HEK293 (cell line): ENCODE data around the gene CTLA4.

Source experiments
- CTCF ChIA-PET: fragments of 350-600 bp; formaldehyde crosslinking; extraction: SDS; loops from one replicate; lab custom pipeline; 2021; ENCODE audit warnings: antibody characterized with exemption; lab: Yijun Ruan, JAX
- POLR2A ChIA-PET: fragments of 300-600 bp; formaldehyde crosslinking; extraction: SDS; loops from one replicate; lab custom pipeline; 2020; ENCODE audit warnings: antibody characterized with exemption, inconsistent platforms; lab: Yijun Ruan, JAX
- H3K27ac ChIP-seq: fragments of 200-500 bp; sonication (Bioruptor generic); 2 replicates; pipeline ENCODE4 v1.5.1; 2014; ENCODE audit warnings: low read depth, low read length, control low read depth, inconsistent platforms; ENCODE audit errors: extremely low read depth
- H3K36me3 ChIP-seq, 2 experiments: fragments of 200-500 bp in 1 of 2; sonication (Bioruptor generic) in 1 of 2; 1 replicate in 1 of 2; 2 replicates in 1 of 2; pipeline ENCODE4 v1.5.1; 2014 to 2017; ENCODE audit warnings: inconsistent platforms in 2 of 2, low read length in 2 of 2; ENCODE audit not compliant: control insufficient read depth in 2 of 2, insufficient read depth in 1 of 2
- H3K4me1 ChIP-seq: fragments of 200-500 bp; sonication (Bioruptor generic); 2 replicates; pipeline ENCODE4 v1.5.1; 2014; ENCODE audit warnings: mild to moderate bottlenecking, low read length, inconsistent platforms; ENCODE audit not compliant: control insufficient read depth, insufficient read depth
- H3K4me3 ChIP-seq: 2 replicates; pipeline ENCODE4 v1.5.1; 2011; ENCODE audit warnings: low read depth, mild to moderate bottlenecking, control low read depth, low read length, moderate library complexity
- H3K9me3 ChIP-seq: fragments of 200-500 bp; sonication (Bioruptor generic); 2 replicates; pipeline ENCODE4 v1.5.1; 2014; ENCODE audit warnings: low read depth, low read length, inconsistent platforms; ENCODE audit not compliant: control insufficient read depth, insufficient read depth
- GLIS1 ChIP-seq: fragments of 450-650 bp; formaldehyde crosslinking; IDR thresholded peaks from 2 replicates; pipeline ENCODE4 v1.5.1; 2016; ENCODE audit warnings: missing biosample characterization, missing genetic modification characterization
- HIC1 ChIP-seq: fragments of 450-650 bp; formaldehyde crosslinking; IDR thresholded peaks from 2 replicates; pipeline ENCODE4 v1.5.1; 2016; ENCODE audit warnings: missing biosample characterization, missing genetic modification characterization
- PRDM1 ChIP-seq: fragments of 450-650 bp; formaldehyde crosslinking; IDR thresholded peaks from 2 replicates; pipeline ENCODE4; 2016; ENCODE audit warnings: missing biosample characterization, missing genetic modification characterization
- SP2 ChIP-seq: fragments of 450-650 bp; formaldehyde crosslinking; IDR thresholded peaks from 2 replicates; pipeline ENCODE4 v1.5.1; 2016; ENCODE audit warnings: missing biosample characterization, missing genetic modification characterization
- WT1 ChIP-seq: fragments of 450-650 bp; formaldehyde crosslinking; IDR thresholded peaks from 2 replicates; pipeline ENCODE4 v1.5.1; 2016; ENCODE audit warnings: missing biosample characterization, missing genetic modification characterization
- ZNF10 ChIP-seq: fragments of 450-650 bp; formaldehyde crosslinking; IDR thresholded peaks from 2 replicates; pipeline ENCODE4 v1.5.1; 2017; ENCODE audit warnings: missing biosample characterization, missing genetic modification characterization
- ZNF132 ChIP-seq: fragments of 450-650 bp; formaldehyde crosslinking; IDR thresholded peaks from 2 replicates; pipeline ENCODE4 v1.5.1; 2017; ENCODE audit warnings: missing biosample characterization, missing genetic modification characterization, borderline replicate concordance
- ZNF138 ChIP-seq: fragments of 450-650 bp; formaldehyde crosslinking; IDR thresholded peaks from 2 replicates; pipeline ENCODE4 v1.5.1; 2016; ENCODE audit warnings: missing biosample characterization, missing genetic modification characterization, borderline replicate concordance
- ZNF140 ChIP-seq: fragments of 450-650 bp; formaldehyde crosslinking; IDR thresholded peaks from 2 replicates; pipeline ENCODE4 v1.5.1; 2016; ENCODE audit warnings: missing biosample characterization, missing genetic modification characterization
- ZNF174 ChIP-seq: fragments of 450-650 bp; formaldehyde crosslinking; IDR thresholded peaks from 2 replicates; pipeline ENCODE4 v1.5.0; 2017; ENCODE audit warnings: missing biosample characterization, mild to moderate bottlenecking, missing genetic modification characterization
- ZNF18 ChIP-seq: fragments of 450-650 bp; formaldehyde crosslinking; IDR thresholded peaks from 2 replicates; pipeline ENCODE4 v1.5.1; 2016; ENCODE audit warnings: missing biosample characterization, missing genetic modification characterization
- ZNF223 ChIP-seq: fragments of 450-650 bp; formaldehyde crosslinking; IDR thresholded peaks from 2 replicates; pipeline ENCODE4 v1.5.1; 2016; ENCODE audit warnings: missing biosample characterization, missing genetic modification characterization
- ZNF335 ChIP-seq: fragments of 450-650 bp; formaldehyde crosslinking; conservative IDR thresholded peaks from 2 replicates; pipeline ENCODE4 v1.5.1; 2016; ENCODE audit warnings: missing biosample characterization, missing genetic modification characterization
- ZNF416 ChIP-seq: fragments of 450-650 bp; formaldehyde crosslinking; IDR thresholded peaks from 2 replicates; pipeline ENCODE4 v1.5.1; 2016; ENCODE audit warnings: missing biosample characterization, missing genetic modification characterization
- ZNF426 ChIP-seq: fragments of 450-650 bp; formaldehyde crosslinking; IDR thresholded peaks from 2 replicates; pipeline ENCODE4 v1.5.1; 2017; ENCODE audit warnings: missing biosample characterization, missing genetic modification characterization, mild to moderate bottlenecking, inconsistent platforms, moderate library complexity
- ZNF530 ChIP-seq: fragments of 450-650 bp; formaldehyde crosslinking; IDR thresholded peaks from 2 replicates; pipeline ENCODE4 v1.5.1; 2016; ENCODE audit warnings: low read depth, missing biosample characterization, missing genetic modification characterization
- ZNF555 ChIP-seq: fragments of 450-650 bp; formaldehyde crosslinking; conservative IDR thresholded peaks from 2 replicates; pipeline ENCODE4 v1.5.1; 2017; ENCODE audit warnings: missing biosample characterization, mild to moderate bottlenecking, missing genetic modification characterization, inconsistent platforms
- ZNF558 ChIP-seq: fragments of 450-650 bp; formaldehyde crosslinking; IDR thresholded peaks from 2 replicates; pipeline ENCODE4 v1.5.1; 2016; ENCODE audit warnings: missing biosample characterization, missing genetic modification characterization
- ZNF580 ChIP-seq: fragments of 450-650 bp; formaldehyde crosslinking; IDR thresholded peaks from 2 replicates; pipeline ENCODE4 v1.5.1; 2016; ENCODE audit warnings: missing biosample characterization, missing genetic modification characterization
- ZNF626 ChIP-seq: fragments of 450-650 bp; sonication (Bioruptor Pico); formaldehyde crosslinking; IDR thresholded peaks from 2 replicates; pipeline ENCODE4 v1.5.1; 2018; ENCODE audit warnings: missing biosample characterization, missing genetic modification characterization, inconsistent platforms
- ZNF629 ChIP-seq: fragments of 450-650 bp; formaldehyde crosslinking; IDR thresholded peaks from 2 replicates; pipeline ENCODE4 v1.5.1; 2017; ENCODE audit warnings: missing biosample characterization, missing genetic modification characterization
- ZNF658 ChIP-seq: fragments of 450-650 bp; formaldehyde crosslinking; IDR thresholded peaks from 2 replicates; pipeline ENCODE4; 2016; ENCODE audit warnings: missing biosample characterization, missing genetic modification characterization
- ZNF785 ChIP-seq: fragments of 450-650 bp; formaldehyde crosslinking; IDR thresholded peaks from 2 replicates; pipeline ENCODE4 v1.5.1; 2016; ENCODE audit warnings: missing biosample characterization, missing genetic modification characterization
- ZSCAN18 ChIP-seq: fragments of 450-650 bp; formaldehyde crosslinking; IDR thresholded peaks from 2 replicates; pipeline ENCODE4 v1.5.1; 2016; ENCODE audit warnings: missing biosample characterization, missing genetic modification characterization

The CTLA4 gene

GRCh38 chr2:203830304-203831055 is 37.1 kb upstream of the CTLA4 start (continued):
- no peak for TF ChIP-seq ZNF785 (tag by site-specific recombination)
- TF ChIP-seq ZNF335 (tag by site-specific recombination) = no peak
- TF ChIP-seq ZSCAN18 (tag by site-specific recombination) = no peak
- TF ChIP-seq GLIS1 (tag by site-specific recombination) = no peak

- H3K36me3 ChIP-seq = no peaks in the 10 kb centered on the region
- no peaks in the 10 kb centered on the region for H3K4me1 ChIP-seq
- no peak overlapping the region for H3K4me3 ChIP-seq
- TF ChIP-seq ZNF580 (no peak), ZNF530 (no peak), ZNF223 (tag by site-specific recombination) (no peak), ZNF426 (tag by site-specific recombination) (no peak), ZNF416 (no peak), SP2 (tag by site-specific recombination) (no peak), ZNF629 (tag by site-specific recombination) (no peak)
- POLR2A ChIA-PET = no interaction called here
- no peak overlapping the region for H3K27ac ChIP-seq
- no peaks in the 10 kb centered on the region for H3K9me3 ChIP-seq
- CTCF ChIA-PET = no interaction called here
These were observed 32.2 kb upstream of the CTLA4 start for GRCh38 chr2:203835420-203835819.

GRCh38 chr2:203835892-203836800 is 31.4 kb upstream of the CTLA4 start:
- H3K9me3 ChIP-seq = no peaks in the 10 kb centered on the region
- no peaks in the 10 kb centered on the region for H3K36me3 ChIP-seq
- TF ChIP-seq ZNF18 (tag by site-specific recombination) (no peak), ZNF10 (tag by site-specific recombination) (no peak), PRDM1 (no peak), ZNF658 (no peak), ZNF626 (tag by site-specific recombination) (no peak), ZNF138 (no peak), WT1 (tag by site-specific recombination) (no peak), ZNF580 (no peak), ZNF132 (no peak), ZNF416 (no peak), ZNF174 (tag by site-specific recombination) (no peak), ZNF140 (tag by site-specific recombination) (no peak), ZNF558 (tag by site-specific recombination) (no peak), ZNF555 (tag by site-specific recombination) (no peak), HIC1 (tag by site-specific recombination) (no peak)
- TF ChIP-seq, all 188 proteins: peak for 0
- no peak overlapping the region for H3K4me3 ChIP-seq
- H3K27ac ChIP-seq = no peak overlapping the region
- H3K4me1 ChIP-seq = no peaks in the 10 kb centered on the region
- ChIA-PET POLR2A (no interaction called here), CTCF (no interaction called here)
